Esophagus (tissue), 2 donors: ENCODE data around the gene LCE3C. TPM values are rescaled to one million over a fixed set of nuclear protein-coding genes. Genes with fewer than 3 reads are reported as not detected.

Source experiments
- H3K27ac ChIP-seq, 2 donors: one replicate each; pipeline ENCODE4 v1.5.1; 2013; ENCODE audit warnings: low read depth in 2 of 2, mild to moderate bottlenecking in 2 of 2, inconsistent platforms in 1 of 2, low read length in 1 of 2, moderate library complexity in 1 of 2
- H3K27me3 ChIP-seq, 2 donors: one replicate each; pipeline ENCODE4 v1.6.1; 2013; ENCODE audit warnings: low read length in 2 of 2, control low read depth in 1 of 2, mild to moderate bottlenecking in 1 of 2; ENCODE audit not compliant: insufficient read depth in 2 of 2, control insufficient read depth in 1 of 2
- H3K36me3 ChIP-seq, 2 donors: one replicate each; pipeline ENCODE4 v1.6.1; 2013; ENCODE audit warnings: low read length in 1 of 2; ENCODE audit not compliant: control insufficient read depth in 2 of 2, insufficient read depth in 2 of 2
- H3K4me1 ChIP-seq, 2 donors: one replicate each; pipeline ENCODE4 v1.6.1; 2013; ENCODE audit warnings: low read length in 1 of 2; ENCODE audit not compliant: control insufficient read depth in 2 of 2, insufficient read depth in 2 of 2
- H3K4me3 ChIP-seq, 2 donors: one replicate each; pipeline ENCODE4 v1.5.1; 2013; ENCODE audit warnings: low read length in 2 of 2, mild to moderate bottlenecking in 2 of 2, low read depth in 1 of 2, moderate library complexity in 1 of 2
- H3K9me3 ChIP-seq, 2 donors: one replicate each; pipeline ENCODE4 v1.6.1; 2013; ENCODE audit warnings: mild to moderate bottlenecking in 2 of 2, low read depth in 1 of 2, low read length in 1 of 2, moderate library complexity in 1 of 2; ENCODE audit not compliant: control insufficient read depth in 2 of 2, insufficient read depth in 1 of 2
- WGBS, 2 donors: extraction: QIAGEN DNeasy Blood & Tissue Kit; methylation state at CpG; one replicate each; pipeline ENCODE4 v1.1.7; 2013; 5-methylcytosine and 5-hydroxymethylcytosine counted together
- polyA plus RNA-seq, 2 donors: library from polyadenylated mRNA; stranded (reverse); fragments of 200-250 nt; gene quantifications; one replicate each; pipeline ENCODE4 v1.2.3, GENCODE V29; 2013
- donor health status: healthy with polysubstance abuse.
- donor health status: Bipolar disorder and iron deficiency.

Gene LCE3C
- polyA plus RNA-seq, 2 donors = not detected

GRCh38 chr1:152613511-152613910 lies 13.5 kb downstream of the LCE3C start, which contains the start of gene LCE3B:
Gene LCE3B, plus strand, starts transcription at chr1:152613811. Its CDS starts 0 bp downstream, at chr1:152613811.
- WGBS, 2 donors = 74 to 100% methylated on average over 1 of the region's 1 CpG
- H3K9me3 ChIP-seq = no peaks in the 10 kb centered on the region
- no peaks in the 10 kb centered on the region for H3K27me3 ChIP-seq
- H3K36me3 ChIP-seq = no peaks in the 10 kb centered on the region
- H3K27ac ChIP-seq = no peak within 1 kb of the TSS
- no peak within 1 kb of the TSS for H3K4me3 ChIP-seq
- H3K4me1 ChIP-seq = no peaks in the 10 kb centered on the region

GRCh38 chr1:152621993-152622392 lies 22.0 kb downstream of the LCE3C start:
- Histone ChIP-seq H3K9me3 (no peaks in the 10 kb centered on the region), H3K36me3 (no peaks in the 10 kb centered on the region), H3K4me1 (peaks cover 0 to 4% of the 10 kb centered on the region in 2 donors), H3K4me3 (no peak overlapping the region), H3K27me3 (no peaks in the 10 kb centered on the region), H3K27ac (no peak overlapping the region)
- WGBS, 2 donors = 45 to 87% methylated on average over 3 of the region's 3 CpGs

- Histone ChIP-seq H3K36me3 (no peaks in the 10 kb centered on the region), H3K4me1 (peaks cover 0 to 4% of the 10 kb centered on the region in 2 donors), H3K9me3 (no peaks in the 10 kb centered on the region), H3K27me3 (no peaks in the 10 kb centered on the region), H3K27ac (no peak within 1 kb of the TSS), H3K4me3 (no peak within 1 kb of the TSS)
- 34 to 40% methylated on average over 10 of the region's 10 CpGs for WGBS, 2 donors
These were observed 22.8 kb downstream of the LCE3C start, which contains the start of gene LCE3A for GRCh38 chr1:152622803-152623202. Gene LCE3A, minus strand, starts transcription at chr1:152623103. Its CDS starts 0 bp downstream, at chr1:152623103.

- H3K27me3 ChIP-seq = no peaks in the 10 kb centered on the region
- WGBS, 2 donors = 27 to 33% methylated on average over 29 of the region's 29 CpGs
- H3K4me3 ChIP-seq = no peak overlapping the region
- no peak overlapping the region for H3K27ac ChIP-seq
- no peaks in the 10 kb centered on the region for H3K9me3 ChIP-seq
- H3K4me1 ChIP-seq = peaks cover 0 to 4% of the 10 kb centered on the region in 2 donors
- H3K36me3 ChIP-seq = no peaks in the 10 kb centered on the region
These were observed 23.3 kb downstream of the LCE3C start for GRCh38 chr1:152623203-152623844.

GRCh38 chr1:152626744-152627143 lies 26.7 kb downstream of the LCE3C start:
- Histone ChIP-seq H3K27ac (no peak overlapping the region), H3K27me3 (no peaks in the 10 kb centered on the region), H3K4me3 (no peak overlapping the region), H3K36me3 (no peaks in the 10 kb centered on the region), H3K9me3 (no peaks in the 10 kb centered on the region), H3K4me1 (peaks cover 0 to 4% of the 10 kb centered on the region in 2 donors)
- 47 to 67% methylated on average over 1 of the region's 1 CpG for WGBS, 2 donors

GRCh38 chr1:152630596-152630995 lies 30.6 kb downstream of the LCE3C start:
- Histone ChIP-seq H3K36me3 (no peaks in the 10 kb centered on the region), H3K4me3 (no peak overlapping the region), H3K9me3 (no peaks in the 10 kb centered on the region), H3K27ac (no peak overlapping the region), H3K4me1 (no peaks in the 10 kb centered on the region), H3K27me3 (no peaks in the 10 kb centered on the region)
- 87 to 92% methylated on average over 3 of the region's 3 CpGs for whole genome bisulfite sequencing, 2 donors

GRCh38 chr1:152640351-152640750 lies 40.3 kb downstream of the LCE3C start:
- H3K9me3 ChIP-seq = no peaks in the 10 kb centered on the region
- no peak overlapping the region for H3K27ac ChIP-seq
- no peaks in the 10 kb centered on the region for H3K27me3 ChIP-seq
- 76% methylated on average over 1 of the region's 1 CpG for WGBS, 2 donors
- H3K4me1 ChIP-seq = no peaks in the 10 kb centered on the region
- no peaks in the 10 kb centered on the region for H3K36me3 ChIP-seq
- H3K4me3 ChIP-seq = no peak overlapping the region

GRCh38 chr1:152643945-152644344 lies 43.9 kb downstream of the LCE3C start:
- H3K4me3 ChIP-seq = no peak overlapping the region
- H3K27ac ChIP-seq = no peak overlapping the region
- H3K27me3 ChIP-seq = no peaks in the 10 kb centered on the region
- H3K36me3 ChIP-seq = no peaks in the 10 kb centered on the region
- H3K9me3 ChIP-seq = no peaks in the 10 kb centered on the region
- 60 to 65% methylated on average over 3 of the region's 3 CpGs for WGBS, 2 donors
- no peaks in the 10 kb centered on the region for H3K4me1 ChIP-seq

- no peaks in the 10 kb centered on the region for H3K36me3 ChIP-seq
- no peaks in the 10 kb centered on the region for H3K4me1 ChIP-seq
- no peak overlapping the region for H3K4me3 ChIP-seq
- no peak overlapping the region for H3K27ac ChIP-seq
- no peaks in the 10 kb centered on the region for H3K27me3 ChIP-seq
- 33 to 47% methylated on average over 3 of the region's 3 CpGs for WGBS, 2 donors
- H3K9me3 ChIP-seq = no peaks in the 10 kb centered on the region
These were observed 45.1 kb downstream of the LCE3C start for GRCh38 chr1:152645146-152645545.

GRCh38 chr1:152646656-152647055 lies 46.6 kb downstream of the LCE3C start:
- H3K27ac ChIP-seq = no peak overlapping the region
- H3K27me3 ChIP-seq = no peaks in the 10 kb centered on the region
- H3K4me3 ChIP-seq = no peak overlapping the region
- H3K4me1 ChIP-seq = no peaks in the 10 kb centered on the region
- H3K9me3 ChIP-seq = no peaks in the 10 kb centered on the region
- H3K36me3 ChIP-seq = no peaks in the 10 kb centered on the region
